Measurements from ENCODE around the gene ERBB4.

ERBB4 gene

GRCh38 chr2:211359347-211359746 lies 1179.3 kb downstream of the ERBB4 start:
- DNase-seq (ENCODE audit: low read depth, low spot score), result no peak

- DNase-seq (ENCODE audit: low read depth, low spot score), result no peak
Observed at GRCh38 chr2:211358504-211358903, 1180.1 kb downstream of the ERBB4 start.

- DNase-seq (ENCODE audit: low read depth, low spot score), result no peak
Observed at GRCh38 chr2:211354481-211354880, 1184.1 kb downstream of the ERBB4 start.

GRCh38 chr2:211351987-211352386 lies 1186.6 kb downstream of the ERBB4 start:
- DNase-seq (ENCODE audit: low read depth, low spot score), result no peak

GRCh38 chr2:211349031-211349430 lies 1189.6 kb downstream of the ERBB4 start:
- DNase-seq (ENCODE audit: low read depth, low spot score), result no peak

- no peak for DNase-seq (ENCODE audit: low read depth, low spot score)
Observed at GRCh38 chr2:211347328-211347727, 1191.3 kb downstream of the ERBB4 start.

- no peak for DNase-seq (ENCODE audit: low read depth, low spot score)
Observed at GRCh38 chr2:211344289-211344688, 1194.3 kb downstream of the ERBB4 start.

GRCh38 chr2:211333377-211333776 lies 1205.2 kb downstream of the ERBB4 start:
- DNase-seq (ENCODE audit: low read depth, low spot score), result no peak

GRCh38 chr2:211331736-211332135 lies 1206.9 kb downstream of the ERBB4 start:
- DNase-seq (ENCODE audit: low read depth, low spot score), result no peak

GRCh38 chr2:211329882-211330281 lies 1208.7 kb downstream of the ERBB4 start:
- no peak for DNase-seq (ENCODE audit: low read depth, low spot score)

- no peak for DNase-seq (ENCODE audit: low read depth, low spot score)
Observed at GRCh38 chr2:211329421-211329820, 1209.2 kb downstream of the ERBB4 start.

GRCh38 chr2:211328126-211328525 lies 1210.5 kb downstream of the ERBB4 start:
- no peak for DNase-seq (ENCODE audit: low read depth, low spot score)
